SK-N-MC (cell line): ENCODE data around the gene PLEKHA5.

Source experiments
- DNase-seq: peaks from one replicate; pipeline ENCODE4 v3.0.0-alpha.2; 2011; ENCODE audit warnings: low read depth, low spot score
- H3K27ac ChIP-seq: fragments of 200-600 bp; sonication (generic); 2 replicates; pipeline ENCODE4 v1.5.1; 2016; ENCODE audit warnings: mixed run types
- H3K36me3 ChIP-seq: fragments of 200-600 bp; sonication (generic); 2 replicates; pipeline ENCODE4 v1.6.1; 2017; ENCODE audit warnings: antibody characterized with exemption, low read length, mixed read lengths; ENCODE audit not compliant: insufficient read depth
- H3K4me3 ChIP-seq: fragments of 200-600 bp; sonication (generic); 2 replicates; pipeline ENCODE4 v1.5.1; 2016
- H3K9ac ChIP-seq: fragments of 200-600 bp; sonication (generic); 2 replicates; pipeline ENCODE4 v1.8.0; 2017; ENCODE audit warnings: mixed run types, mixed read lengths; ENCODE audit not compliant: insufficient read length
- H3K9me3 ChIP-seq: fragments of 200-600 bp; sonication (generic); 2 replicates; pipeline ENCODE4 v1.6.1; 2017; ENCODE audit warnings: low read depth, mild to moderate bottlenecking, antibody characterized with exemption, low read length, moderate library complexity, mixed read lengths
- EZH2 ChIP-seq: fragments of 200-600 bp; sonication (generic); IDR thresholded peaks from one replicate; pipeline ENCODE4 v1.6.1; 2017; ENCODE audit warnings: antibody characterized with exemption
- FOXP2 ChIP-seq: optimal IDR thresholded peaks from 2 replicates; pipeline ENCODE3; 2011; ENCODE audit warnings: mild to moderate bottlenecking, moderate library complexity; ENCODE audit not compliant: insufficient read depth; ENCODE audit errors: extremely low read length, control extremely low read depth
- POLR2AphosphoS5 ChIP-seq: IDR thresholded peaks from 2 replicates; pipeline ENCODE4 v1.6.1; 2012; ENCODE audit warnings: mild to moderate bottlenecking, low read depth, low read length, borderline replicate concordance

The PLEKHA5 gene

GRCh38 chr12:19198272-19198671, 68.7 kb downstream of the PLEKHA5 start:
- TF ChIP-seq EZH2 (no peak), POLR2AphosphoS5 (no peak), FOXP2 (no peak)
- H3K36me3 ChIP-seq, result no peaks in the 10 kb centered on the region
- H3K9ac ChIP-seq, result no peak overlapping the region
- no peak overlapping the region for H3K27ac ChIP-seq
- H3K9me3 ChIP-seq, result no peaks in the 10 kb centered on the region
- H3K4me3 ChIP-seq, result no peak overlapping the region
- no peak for DNase-seq

- no peaks in the 10 kb centered on the region for H3K9me3 ChIP-seq
- no peak overlapping the region for H3K27ac ChIP-seq
- H3K36me3 ChIP-seq, result no peaks in the 10 kb centered on the region
- TF ChIP-seq POLR2AphosphoS5 (no peak), FOXP2 (no peak), EZH2 (no peak)
- no peak overlapping the region for H3K4me3 ChIP-seq
- H3K9ac ChIP-seq, result no peak overlapping the region
- DNase-seq, result no peak
Observed at GRCh38 chr12:19199332-19199731, 69.8 kb downstream of the PLEKHA5 start.

- no peak overlapping the region for H3K4me3 ChIP-seq
- no peak overlapping the region for H3K27ac ChIP-seq
- H3K9me3 ChIP-seq, result no peaks in the 10 kb centered on the region
- no peak overlapping the region for H3K9ac ChIP-seq
- DNase-seq, result no peak
- TF ChIP-seq POLR2AphosphoS5, result no peak
- no peak for TF ChIP-seq EZH2
- no peak for TF ChIP-seq FOXP2
- H3K36me3 ChIP-seq, result no peaks in the 10 kb centered on the region
Observed at GRCh38 chr12:19200261-19200660, 70.7 kb downstream of the PLEKHA5 start.

GRCh38 chr12:19201661-19202060, 72.1 kb downstream of the PLEKHA5 start:
- H3K27ac ChIP-seq, result no peak overlapping the region
- TF ChIP-seq EZH2 (no peak), FOXP2 (no peak), POLR2AphosphoS5 (no peak)
- no peak overlapping the region for H3K9ac ChIP-seq

GRCh38 chr12:19203013-19203412, 73.5 kb downstream of the PLEKHA5 start:
- no peak for DNase-seq
- no peak for TF ChIP-seq EZH2
- no peak for TF ChIP-seq FOXP2
- TF ChIP-seq POLR2AphosphoS5, result no peak
- H3K4me3 ChIP-seq, result no peak overlapping the region
- H3K9ac ChIP-seq, result no peak overlapping the region
- H3K36me3 ChIP-seq, result no peaks in the 10 kb centered on the region
- H3K27ac ChIP-seq, result no peak overlapping the region
- H3K9me3 ChIP-seq, result no peaks in the 10 kb centered on the region

More at GRCh38 chr12:19201661-19202060, 72.1 kb downstream of the PLEKHA5 start:
- Histone ChIP-seq H3K9me3 (no peaks in the 10 kb centered on the region), H3K36me3 (no peaks in the 10 kb centered on the region), H3K4me3 (no peak overlapping the region)
- no peak for DNase-seq

DNA sequence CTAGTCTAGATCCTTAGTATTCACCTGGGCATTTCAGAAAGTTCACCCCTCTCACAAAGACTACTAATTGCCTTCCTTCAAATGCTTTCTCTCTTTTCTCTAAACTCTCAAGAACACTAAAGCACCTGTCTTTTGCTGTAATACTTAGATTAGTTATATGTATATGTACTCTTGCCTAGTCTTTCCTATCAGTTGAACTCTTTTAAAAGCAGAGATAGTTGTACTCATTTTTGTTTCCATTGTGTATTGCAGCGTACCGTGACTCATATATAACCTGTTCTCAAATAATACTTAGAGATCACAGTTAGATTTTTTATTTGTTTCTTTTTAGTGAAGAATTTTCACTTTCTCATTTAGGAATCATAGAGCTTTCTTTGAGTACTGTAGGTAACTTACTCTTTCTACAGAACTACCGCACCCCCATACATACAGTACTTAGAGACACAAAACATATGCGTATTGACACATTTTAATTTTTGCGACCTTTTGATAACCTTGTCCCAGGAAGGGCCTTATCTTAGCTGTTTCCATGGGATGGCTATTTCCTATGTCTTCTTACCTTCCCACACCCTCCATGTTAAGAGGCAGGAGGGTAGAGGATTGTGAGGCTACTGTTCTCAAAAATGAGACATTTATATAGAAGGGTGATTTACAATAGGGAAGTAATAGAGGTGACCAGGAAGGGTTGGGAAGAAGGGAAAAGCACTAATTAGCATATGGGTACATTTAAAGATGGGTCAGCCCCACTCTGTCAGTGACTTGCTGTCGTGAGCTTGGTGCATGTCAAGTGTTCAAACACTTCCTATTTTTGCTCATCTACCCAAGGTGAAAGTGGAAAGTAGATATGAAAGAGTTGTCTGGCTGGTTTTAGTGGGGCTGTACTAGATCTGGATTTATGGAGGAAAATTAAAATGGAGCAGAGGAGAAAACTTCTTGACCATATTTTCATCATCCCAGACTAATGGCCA, 74.3 kb downstream of the PLEKHA5 start:
- no peak overlapping the region for H3K4me3 ChIP-seq
- TF ChIP-seq EZH2 (no peak), FOXP2 (no peak), POLR2AphosphoS5 (no peak)
- no peaks in the 10 kb centered on the region for H3K9me3 ChIP-seq
- no peaks in the 10 kb centered on the region for H3K36me3 ChIP-seq
- DNase-seq, result no peak
- H3K27ac ChIP-seq, result no peak overlapping the region
- no peak overlapping the region for H3K9ac ChIP-seq

DNA sequence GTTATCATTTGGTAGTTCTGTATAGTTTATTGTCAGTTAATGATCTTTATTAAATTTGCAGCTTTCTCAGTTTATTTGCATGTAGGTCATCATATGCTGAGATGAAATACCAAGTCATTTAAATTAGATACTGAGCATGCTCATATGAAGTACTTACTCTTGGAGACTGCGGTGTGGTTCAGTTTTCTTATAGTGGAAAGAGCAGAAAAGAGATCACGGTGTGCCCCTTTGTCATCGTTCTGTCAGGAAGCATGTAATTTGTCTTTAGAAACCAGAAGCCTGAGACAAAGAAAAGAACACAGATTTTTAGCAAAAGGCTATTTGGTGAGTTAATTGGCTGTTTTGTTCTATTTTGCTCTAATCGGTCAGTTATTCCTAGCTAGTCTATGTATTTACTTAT, 75.6 kb downstream of the PLEKHA5 start:
- Histone ChIP-seq H3K9ac (no peak overlapping the region), H3K9me3 (no peaks in the 10 kb centered on the region), H3K27ac (no peak overlapping the region), H3K4me3 (no peak overlapping the region), H3K36me3 (no peaks in the 10 kb centered on the region)
- no peak for DNase-seq
- TF ChIP-seq POLR2AphosphoS5, result no peak
- no peak for TF ChIP-seq FOXP2
- no peak for TF ChIP-seq EZH2

- TF ChIP-seq FOXP2, result no peak
- no peak for TF ChIP-seq EZH2
- H3K4me3 ChIP-seq, result no peak overlapping the region
- no peak overlapping the region for H3K27ac ChIP-seq
- H3K9ac ChIP-seq, result no peak overlapping the region
- no peak for DNase-seq
- H3K36me3 ChIP-seq, result no peaks in the 10 kb centered on the region
- no peaks in the 10 kb centered on the region for H3K9me3 ChIP-seq
Observed at GRCh38 chr12:19206493-19207077, 77.1 kb downstream of the PLEKHA5 start.
